ENCODE measurements around the gene BCAR3. TPM values are rescaled to one million over a fixed set of nuclear protein-coding genes. Genes with fewer than 3 reads are reported as not detected.

BCAR3 gene
- total RNA-seq, 5 donors from 2014 or later (not counting 1 experiment from before 2014, with no cell fraction given) = 0.63 to 2.5 (median 1.4) TPM

DNA sequence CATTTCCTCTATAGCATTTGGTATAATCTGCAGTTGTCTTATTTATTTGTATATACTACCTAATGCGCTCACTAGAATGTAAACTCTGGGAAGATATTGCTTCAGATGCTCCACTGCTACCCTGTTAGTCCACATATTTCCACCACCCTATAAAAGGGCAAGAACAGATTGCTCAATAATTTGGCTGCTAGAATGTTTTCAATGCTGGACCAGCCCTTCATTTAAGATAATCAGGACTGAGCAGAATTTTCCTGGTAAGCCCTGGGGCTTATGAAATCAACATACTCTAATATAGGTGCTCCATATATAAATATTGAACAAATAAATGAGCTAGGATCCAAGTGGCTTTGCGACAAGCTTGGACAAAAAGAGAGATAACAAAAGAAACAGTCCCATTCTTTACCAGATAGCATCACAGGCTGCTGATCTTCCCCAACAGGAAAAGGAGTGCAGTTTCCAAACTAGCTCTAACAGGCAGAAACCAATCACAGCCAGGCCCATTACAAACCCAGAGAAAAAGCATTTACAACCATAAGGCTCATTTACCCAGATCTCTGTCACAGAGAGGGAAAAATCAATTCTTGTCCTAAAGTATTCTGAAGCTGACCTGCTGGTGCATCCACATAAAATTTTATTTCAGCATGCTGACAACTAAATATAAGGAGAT is 8.3 kb downstream of the BCAR3 start:
- no peaks in the 10 kb centered on the region for H3K36me3 Mint-ChIP-seq
- POLR2A ChIA-PET = interaction anchor here in 1 of 2 donors (0.6 kb wide), 1 partner anchor 115 kb away, joined by 5 read pairs; no protein-coding TSS in a partner anchor
- no peak for ATAC-seq (replicated peaks in 1 of 4)
- H3K27me3 Mint-ChIP-seq = peaks cover 5 to 6% of the 10 kb centered on the region in 2 donors
- no peaks in the 10 kb centered on the region for H3K4me1 ChIP-seq (ENCODE audit: control insufficient read depth in 1 of 2, extremely low read depth in 1 of 2, insufficient read depth in 2 of 2, low read length in 2 of 2)
- no CpG with 5 or more reads among the region's 2 CpGs for WGBS (ENCODE audit: insufficient coverage)
- no peaks in the 10 kb centered on the region for H3K4me1 Mint-ChIP-seq
- H3K4me3 ChIP-seq (ENCODE audit: control insufficient read depth in 1 of 2, extremely low read depth in 1 of 2, low read length in 1 of 2) = no peak overlapping the region
- H3K27ac Mint-ChIP-seq = no peak overlapping the region
- CTCF ChIA-PET = no interaction called here
- H3K27me3 ChIP-seq (replicated peaks in 1 of 2; ENCODE audit: control insufficient read depth in 2 of 2, extremely low read depth in 1 of 2, insufficient read depth in 2 of 2, low read length in 1 of 2) = peaks cover 0 to 14% of the 10 kb centered on the region in 2 experiments
- no peak overlapping the region for H3K27ac ChIP-seq (ENCODE audit: low read length)
- no peaks in the 10 kb centered on the region for H3K36me3 ChIP-seq (ENCODE audit: control insufficient read depth in 2 of 2, extremely low read depth in 1 of 2, insufficient read depth in 1 of 2, low read length in 1 of 2)
- no peak overlapping the region for H3K4me3 Mint-ChIP-seq
- H3K9me3 ChIP-seq = no peaks in the 10 kb centered on the region
- H3K9me3 Mint-ChIP-seq = no peaks in the 10 kb centered on the region
- no peak for DNase-seq

DNA sequence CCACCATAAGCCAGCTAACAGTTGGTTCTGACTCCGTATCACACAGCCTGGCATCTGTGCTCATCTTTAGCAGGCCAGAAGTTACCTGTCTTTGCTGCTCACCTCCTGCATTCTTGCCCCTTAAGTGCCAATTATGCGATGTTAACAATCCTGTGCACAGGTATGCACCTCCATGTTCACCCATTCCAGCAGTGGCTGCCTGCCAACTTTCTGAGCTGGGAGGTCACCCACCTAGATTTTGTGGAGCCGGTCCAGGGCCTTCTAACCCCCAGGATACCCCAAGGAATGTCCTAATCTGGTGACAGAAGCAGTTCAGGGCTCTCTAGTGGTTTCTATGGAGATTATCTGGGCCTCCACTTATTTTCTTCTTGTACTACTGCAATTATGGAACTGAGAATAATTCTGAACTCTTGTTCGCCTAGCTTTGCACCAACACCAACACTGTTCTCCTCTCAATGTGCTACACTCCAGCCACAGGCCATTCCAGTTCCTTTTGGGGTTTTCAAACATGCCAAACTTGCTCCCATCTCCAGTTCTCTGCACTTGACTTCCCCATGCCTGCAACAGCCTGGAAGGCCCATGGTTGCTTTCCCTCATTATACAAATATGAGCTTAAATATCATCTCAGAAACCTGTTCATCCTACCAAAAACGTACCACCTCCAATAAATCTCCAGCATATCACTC is 9.0 kb downstream of the BCAR3 start:
- ChIA-PET POLR2A (no interaction called here), CTCF (no interaction called here)
- ATAC-seq (replicated peaks in 1 of 4) (no peak), DNase-seq (no peak)
- Histone ChIP-seq H3K9me3 (no peaks in the 10 kb centered on the region), H3K27me3 (replicated peaks in 1 of 2; ENCODE audit: control insufficient read depth in 2 of 2, extremely low read depth in 1 of 2, insufficient read depth in 2 of 2, low read length in 1 of 2) (peaks cover 0 to 13% of the 10 kb centered on the region in 2 experiments), H3K4me1 (ENCODE audit: control insufficient read depth in 1 of 2, extremely low read depth in 1 of 2, insufficient read depth in 2 of 2, low read length in 2 of 2) (no peaks in the 10 kb centered on the region), H3K27ac (ENCODE audit: low read length) (no peak overlapping the region), H3K36me3 (ENCODE audit: control insufficient read depth in 2 of 2, extremely low read depth in 1 of 2, insufficient read depth in 1 of 2, low read length in 1 of 2) (no peaks in the 10 kb centered on the region), H3K4me3 (ENCODE audit: control insufficient read depth in 1 of 2, extremely low read depth in 1 of 2, low read length in 1 of 2) (no peak overlapping the region)
- no peaks in the 10 kb centered on the region for H3K4me1 Mint-ChIP-seq
- H3K36me3 Mint-ChIP-seq = no peaks in the 10 kb centered on the region
- H3K4me3 Mint-ChIP-seq = no peak overlapping the region
- peaks cover 4 to 5% of the 10 kb centered on the region in 2 donors for H3K27me3 Mint-ChIP-seq
- 97% methylated on average over 3 of the region's 5 CpGs for WGBS (ENCODE audit: insufficient coverage)
- no peaks in the 10 kb centered on the region for H3K9me3 Mint-ChIP-seq
- no peak overlapping the region for H3K27ac Mint-ChIP-seq

DNA sequence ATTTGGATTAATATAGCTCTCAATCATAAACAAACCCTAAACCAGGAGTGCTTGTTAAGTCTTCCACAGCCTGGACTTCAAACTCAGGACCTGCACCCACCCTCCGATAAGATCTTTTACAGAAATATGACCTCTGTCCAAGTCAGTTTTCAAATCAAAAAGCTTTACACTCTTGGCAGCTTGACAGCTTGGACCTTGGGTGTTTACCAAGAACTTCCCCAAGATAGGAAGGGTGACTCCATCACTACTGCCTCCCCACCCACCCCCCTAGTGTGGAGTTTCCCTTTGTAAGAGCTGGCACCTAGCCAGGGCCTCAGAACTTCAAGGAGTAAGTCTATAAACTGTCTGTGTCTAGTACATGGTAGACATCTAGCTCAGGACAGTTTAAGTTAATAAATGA is 9.6 kb downstream of the BCAR3 start:
- no peak for DNase-seq

DNA sequence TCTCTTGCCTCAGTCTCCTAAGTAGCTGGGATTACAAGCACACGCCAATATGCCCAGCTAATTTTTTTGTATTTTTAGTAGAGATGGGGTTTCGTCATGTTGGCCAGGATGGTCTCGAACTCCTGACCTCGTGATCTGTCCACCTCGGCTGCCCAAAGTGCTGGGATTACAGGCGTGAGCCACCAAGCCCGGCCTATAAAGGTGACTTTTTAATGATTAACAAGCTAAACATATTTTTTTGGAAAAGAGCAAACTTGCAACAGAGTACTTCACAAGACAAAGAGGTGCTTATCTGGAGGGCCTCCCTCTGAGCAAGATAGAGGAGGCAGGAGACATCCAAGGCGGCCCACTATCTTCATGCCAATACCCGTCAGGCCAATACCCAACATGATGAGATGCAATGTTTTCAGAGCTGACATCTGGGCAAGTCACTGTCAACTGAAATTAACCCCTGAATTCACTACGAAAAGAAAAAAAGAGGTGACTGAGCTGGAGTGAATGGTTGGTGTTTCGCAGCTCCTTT is 10.5 kb downstream of the BCAR3 start:
- WGBS (ENCODE audit: insufficient coverage) = 100% methylated on average over 1 of the region's 11 CpGs
- no peak overlapping the region for H3K4me3 Mint-ChIP-seq
- Histone ChIP-seq H3K36me3 (ENCODE audit: control insufficient read depth in 2 of 2, extremely low read depth in 1 of 2, insufficient read depth in 1 of 2, low read length in 1 of 2) (no peaks in the 10 kb centered on the region), H3K27me3 (replicated peaks in 1 of 2; ENCODE audit: control insufficient read depth in 2 of 2, extremely low read depth in 1 of 2, insufficient read depth in 2 of 2, low read length in 1 of 2) (peaks cover 0 to 8% of the 10 kb centered on the region in 2 experiments), H3K4me3 (ENCODE audit: control insufficient read depth in 1 of 2, extremely low read depth in 1 of 2, low read length in 1 of 2) (no peak overlapping the region), H3K9me3 (no peaks in the 10 kb centered on the region), H3K4me1 (ENCODE audit: control insufficient read depth in 1 of 2, extremely low read depth in 1 of 2, insufficient read depth in 2 of 2, low read length in 2 of 2) (no peaks in the 10 kb centered on the region), H3K27ac (ENCODE audit: low read length) (no peak overlapping the region)
- no peaks in the 10 kb centered on the region for H3K9me3 Mint-ChIP-seq
- no peak for ATAC-seq (replicated peaks in 1 of 4)
- H3K4me1 Mint-ChIP-seq = no peaks in the 10 kb centered on the region
- H3K36me3 Mint-ChIP-seq = no peaks in the 10 kb centered on the region
- POLR2A ChIA-PET = no interaction called here
- DNase-seq = no peak
- no peak overlapping the region for H3K27ac Mint-ChIP-seq
- CTCF ChIA-PET = no interaction called here
- peaks cover 0 to 3% of the 10 kb centered on the region in 2 donors for H3K27me3 Mint-ChIP-seq

More for the DNA sequence above, 9.6 kb downstream of the BCAR3 start:
- Histone ChIP-seq H3K4me1 (ENCODE audit: control insufficient read depth in 1 of 2, extremely low read depth in 1 of 2, insufficient read depth in 2 of 2, low read length in 2 of 2) (no peaks in the 10 kb centered on the region), H3K27me3 (replicated peaks in 1 of 2; ENCODE audit: control insufficient read depth in 2 of 2, extremely low read depth in 1 of 2, insufficient read depth in 2 of 2, low read length in 1 of 2) (peaks cover 0 to 8% of the 10 kb centered on the region in 2 experiments), H3K36me3 (ENCODE audit: control insufficient read depth in 2 of 2, extremely low read depth in 1 of 2, insufficient read depth in 1 of 2, low read length in 1 of 2) (no peaks in the 10 kb centered on the region), H3K27ac (ENCODE audit: low read length) (no peak overlapping the region), H3K9me3 (no peaks in the 10 kb centered on the region), H3K4me3 (ENCODE audit: control insufficient read depth in 1 of 2, extremely low read depth in 1 of 2, low read length in 1 of 2) (no peak overlapping the region)
- H3K9me3 Mint-ChIP-seq = no peaks in the 10 kb centered on the region
- no peak overlapping the region for H3K27ac Mint-ChIP-seq
- no peaks in the 10 kb centered on the region for H3K36me3 Mint-ChIP-seq
- CTCF ChIA-PET = no interaction called here
- WGBS (ENCODE audit: insufficient coverage) = 89% methylated on average over 1 of the region's 1 CpG
- ATAC-seq (replicated peaks in 1 of 4) = no peak
- no peak overlapping the region for H3K4me3 Mint-ChIP-seq
- H3K4me1 Mint-ChIP-seq = no peaks in the 10 kb centered on the region
- POLR2A ChIA-PET = no interaction called here
- H3K27me3 Mint-ChIP-seq = peaks cover 3 to 4% of the 10 kb centered on the region in 2 donors

- DNase-seq = no peak
- H3K4me3 Mint-ChIP-seq = no peak overlapping the region
- H3K27me3 Mint-ChIP-seq = no peaks in the 10 kb centered on the region
- H3K9me3 Mint-ChIP-seq = no peaks in the 10 kb centered on the region
- no peaks in the 10 kb centered on the region for H3K9me3 ChIP-seq
- ChIA-PET POLR2A (no interaction called here), CTCF (no interaction called here)
- no peak overlapping the region for H3K27ac Mint-ChIP-seq
- H3K27ac ChIP-seq (ENCODE audit: low read length) = no peak overlapping the region
- 83% methylated on average over 1 of the region's 1 CpG for WGBS (ENCODE audit: insufficient coverage)
- H3K4me3 ChIP-seq (ENCODE audit: control insufficient read depth in 1 of 2, extremely low read depth in 1 of 2, low read length in 1 of 2) = no peak overlapping the region
- H3K4me1 Mint-ChIP-seq = no peaks in the 10 kb centered on the region
- no peaks in the 10 kb centered on the region for H3K4me1 ChIP-seq (ENCODE audit: control insufficient read depth in 1 of 2, extremely low read depth in 1 of 2, insufficient read depth in 2 of 2, low read length in 2 of 2)
- H3K36me3 Mint-ChIP-seq = no peaks in the 10 kb centered on the region
- no peaks in the 10 kb centered on the region for H3K36me3 ChIP-seq (ENCODE audit: control insufficient read depth in 2 of 2, extremely low read depth in 1 of 2, insufficient read depth in 1 of 2, low read length in 1 of 2)
- H3K27me3 ChIP-seq (replicated peaks in 1 of 2; ENCODE audit: control insufficient read depth in 2 of 2, extremely low read depth in 1 of 2, insufficient read depth in 2 of 2, low read length in 1 of 2) = peaks cover 0 to 4% of the 10 kb centered on the region in 2 experiments
- ATAC-seq (replicated peaks in 1 of 4) = no peak
Observed at GRCh38 chr1:93670141-93670540, 11.5 kb downstream of the BCAR3 start.

GRCh38 chr1:93669369-93669768 is 12.3 kb downstream of the BCAR3 start:
- Histone ChIP-seq H3K9me3 (no peaks in the 10 kb centered on the region), H3K4me3 (ENCODE audit: control insufficient read depth in 1 of 2, extremely low read depth in 1 of 2, low read length in 1 of 2) (no peak overlapping the region)

More at GRCh38 chr1:93669369-93669768, 12.3 kb downstream of the BCAR3 start:
- Mint-ChIP-seq H3K27me3 (no peaks in the 10 kb centered on the region), H3K4me3 (no peak overlapping the region), H3K27ac (no peak overlapping the region), H3K36me3 (no peaks in the 10 kb centered on the region), H3K4me1 (no peaks in the 10 kb centered on the region), H3K9me3 (no peaks in the 10 kb centered on the region)
- DNase-seq (no peak), ATAC-seq (replicated peaks in 1 of 4) (no peak)
- 70% methylated on average over 3 of the region's 4 CpGs for WGBS (ENCODE audit: insufficient coverage)
- H3K36me3 ChIP-seq (ENCODE audit: control insufficient read depth in 2 of 2, extremely low read depth in 1 of 2, insufficient read depth in 1 of 2, low read length in 1 of 2) = no peaks in the 10 kb centered on the region
- H3K27me3 ChIP-seq (replicated peaks in 1 of 2; ENCODE audit: control insufficient read depth in 2 of 2, extremely low read depth in 1 of 2, insufficient read depth in 2 of 2, low read length in 1 of 2) = peaks cover 0 to 1% of the 10 kb centered on the region in 2 experiments
- H3K4me1 ChIP-seq (ENCODE audit: control insufficient read depth in 1 of 2, extremely low read depth in 1 of 2, insufficient read depth in 2 of 2, low read length in 2 of 2) = no peaks in the 10 kb centered on the region
- no peak overlapping the region for H3K27ac ChIP-seq (ENCODE audit: low read length)
- CTCF ChIA-PET = no interaction called here
- POLR2A ChIA-PET = no interaction called here

Data from T-cell (primary cell).